TTC549 (cell line): ENCODE measurements around the gene EGR1.

Source experiments
- FAIRE-seq: peaks from 2 replicates; lab custom pipeline; 2012; peaks lifted over from hg19 to GRCh38; lab: Jason Lieb, UNC

The EGR1 gene

GRCh38 chr5:138453590-138453989 lies 11.7 kb upstream of the EGR1 start:
- FAIRE-seq, result no peak

GRCh38 chr5:138454121-138454520 lies 11.2 kb upstream of the EGR1 start:
- FAIRE-seq, result no peak

- FAIRE-seq, result no peak
Observed at GRCh38 chr5:138455232-138455930, 9.9 kb upstream of the EGR1 start.

GRCh38 chr5:138457531-138458275 lies 7.6 kb upstream of the EGR1 start:
- no peak for FAIRE-seq

- FAIRE-seq, result no peak
Observed at GRCh38 chr5:138458384-138458783, 6.9 kb upstream of the EGR1 start.

GRCh38 chr5:138458856-138459255 lies 6.4 kb upstream of the EGR1 start:
- no peak for FAIRE-seq

GRCh38 chr5:138459311-138459933 lies 5.9 kb upstream of the EGR1 start:
- FAIRE-seq, result no peak

- no peak for FAIRE-seq
Observed at GRCh38 chr5:138460032-138460693, 5.1 kb upstream of the EGR1 start.

- FAIRE-seq, result no peak
Observed at GRCh38 chr5:138461343-138462125, 3.7 kb upstream of the EGR1 start.

- no peak for FAIRE-seq
Observed at GRCh38 chr5:138463419-138464007, 1.8 kb upstream of the EGR1 start.

- FAIRE-seq, result no peak
Observed at GRCh38 chr5:138464008-138464387, 1.3 kb upstream of the EGR1 start.

- peak; percentile 45 for FAIRE-seq
Observed at GRCh38 chr5:138464388-138465260, 655 bp upstream of the EGR1 start.

GRCh38 chr5:138466125-138466899 lies 1.0 kb downstream of the EGR1 start:
- FAIRE-seq, result no peak

- FAIRE-seq, result no peak
Observed at GRCh38 chr5:138466900-138467710, 1.8 kb downstream of the EGR1 start.

GRCh38 chr5:138467711-138468132 lies 2.4 kb downstream of the EGR1 start:
- no peak for FAIRE-seq

- FAIRE-seq, result no peak
Observed at GRCh38 chr5:138468133-138468965, 3.1 kb downstream of the EGR1 start.

GRCh38 chr5:138468966-138469539 lies 3.8 kb downstream of the EGR1 start:
- FAIRE-seq, result no peak
